IgD-negative memory B cell (primary cell): ENCODE measurements around the gene CEP112. TPM values are rescaled to one million over a fixed set of nuclear protein-coding genes. Genes with fewer than 3 reads are reported as not detected.

Experiments
- H3K27ac Mint-ChIP-seq, 3 donors: one replicate each; pipeline ENCODE4 v1.8.0; 2020 to 2022; ENCODE audit warnings: mild to moderate bottlenecking in 3 of 3, mixed read lengths in 3 of 3, moderate library complexity in 1 of 3
- H3K27me3 Mint-ChIP-seq: one replicate; pipeline ENCODE4 v1.8.0; 2021; ENCODE audit warnings: mixed read lengths
- H3K36me3 Mint-ChIP-seq: one replicate; pipeline ENCODE4 v1.8.0; 2020; ENCODE audit warnings: mild to moderate bottlenecking, mixed read lengths
- H3K4me1 Mint-ChIP-seq, 3 donors: one replicate each; pipeline ENCODE4 v1.8.0; 2020 to 2022; ENCODE audit warnings: mixed read lengths in 3 of 3, mild to moderate bottlenecking in 1 of 3
- H3K4me3 Mint-ChIP-seq, 4 donors: one replicate each; pipeline ENCODE4 v1.8.0; 2020 to 2022; ENCODE audit warnings: mild to moderate bottlenecking in 4 of 4, mixed read lengths in 4 of 4, moderate library complexity in 3 of 4
- H3K9me3 Mint-ChIP-seq, 3 donors: one replicate each; pipeline ENCODE4 v1.8.0; 2020 to 2021; ENCODE audit warnings: mixed read lengths in 3 of 3, mild to moderate bottlenecking in 1 of 3
- polyA plus RNA-seq: library from polyadenylated mRNA; unstranded; fragments of 300-500 nt; fragmentation: Illumina TruSeq; gene quantifications from one replicate; pipeline ENCODE4 v1.2.3, GENCODE V29; 2021

The CEP112 gene
- polyA plus RNA-seq, 1 donor from 2014 or later: not detected

- H3K27ac Mint-ChIP-seq: no peak overlapping the region
- H3K36me3 Mint-ChIP-seq: no peaks in the 10 kb centered on the region
- H3K9me3 Mint-ChIP-seq: no peaks in the 10 kb centered on the region
- H3K4me1 Mint-ChIP-seq: no peaks in the 10 kb centered on the region
- H3K4me3 Mint-ChIP-seq: no peak overlapping the region
- no peaks in the 10 kb centered on the region for H3K27me3 Mint-ChIP-seq
Measured at GRCh38 chr17:65942592-65942991, 249.3 kb downstream of the CEP112 start.

- Mint-ChIP-seq H3K4me3 (no peak overlapping the region), H3K27me3 (no peaks in the 10 kb centered on the region), H3K36me3 (no peaks in the 10 kb centered on the region), H3K4me1 (no peaks in the 10 kb centered on the region), H3K27ac (no peak overlapping the region), H3K9me3 (no peaks in the 10 kb centered on the region)
Measured at GRCh38 chr17:65941356-65941899, 250.5 kb downstream of the CEP112 start.

- no peak overlapping the region for H3K27ac Mint-ChIP-seq
- peaks cover 3 to 25% (median 14%) of the 10 kb centered on the region in 3 donors for H3K9me3 Mint-ChIP-seq
- no peaks in the 10 kb centered on the region for H3K36me3 Mint-ChIP-seq
- H3K27me3 Mint-ChIP-seq: no peaks in the 10 kb centered on the region
- no peak overlapping the region for H3K4me3 Mint-ChIP-seq
- H3K4me1 Mint-ChIP-seq: no peaks in the 10 kb centered on the region
Measured at GRCh38 chr17:65936013-65936412, 255.9 kb downstream of the CEP112 start.

- Mint-ChIP-seq H3K9me3 (peaks cover 3 to 25% (median 14%) of the 10 kb centered on the region in 3 donors), H3K4me3 (no peak overlapping the region), H3K4me1 (peaks cover 0 to 2% (median 0%) of the 10 kb centered on the region in 3 donors), H3K36me3 (no peaks in the 10 kb centered on the region), H3K27me3 (no peaks in the 10 kb centered on the region), H3K27ac (no peak overlapping the region)
Measured at GRCh38 chr17:65933290-65933689, 258.6 kb downstream of the CEP112 start.

- peaks cover 0 to 2% (median 0%) of the 10 kb centered on the region in 3 donors for H3K4me1 Mint-ChIP-seq
- no peak overlapping the region for H3K4me3 Mint-ChIP-seq
- no peaks in the 10 kb centered on the region for H3K27me3 Mint-ChIP-seq
- H3K27ac Mint-ChIP-seq: no peak overlapping the region
- peaks cover 3 to 25% (median 14%) of the 10 kb centered on the region in 3 donors for H3K9me3 Mint-ChIP-seq
- no peaks in the 10 kb centered on the region for H3K36me3 Mint-ChIP-seq
Measured at GRCh38 chr17:65931246-65932149, 260.4 kb downstream of the CEP112 start.

- Mint-ChIP-seq H3K4me1 (peaks cover 0 to 2% (median 0%) of the 10 kb centered on the region in 3 donors), H3K27ac (no peak overlapping the region), H3K4me3 (no peak overlapping the region), H3K36me3 (no peaks in the 10 kb centered on the region), H3K27me3 (no peaks in the 10 kb centered on the region), H3K9me3 (peaks cover 3 to 20% (median 14%) of the 10 kb centered on the region in 3 donors)
Measured at GRCh38 chr17:65930140-65930730, 261.7 kb downstream of the CEP112 start.

GRCh38 chr17:65926599-65926998 lies 265.3 kb downstream of the CEP112 start:
- peaks cover 0 to 2% (median 0%) of the 10 kb centered on the region in 3 donors for H3K4me1 Mint-ChIP-seq

GRCh38 chr17:65925606-65926307 lies 266.2 kb downstream of the CEP112 start:
- no peaks in the 10 kb centered on the region for H3K27me3 Mint-ChIP-seq
- H3K4me1 Mint-ChIP-seq: peaks cover 0 to 2% (median 0%) of the 10 kb centered on the region in 3 donors
- H3K36me3 Mint-ChIP-seq: no peaks in the 10 kb centered on the region
- H3K4me3 Mint-ChIP-seq: no peak overlapping the region
- H3K9me3 Mint-ChIP-seq: peaks cover 0 to 3% (median 0%) of the 10 kb centered on the region in 3 donors
- H3K27ac Mint-ChIP-seq: no peak overlapping the region

More at GRCh38 chr17:65926599-65926998, 265.3 kb downstream of the CEP112 start:
- Mint-ChIP-seq H3K9me3 (peaks cover 0 to 3% (median 0%) of the 10 kb centered on the region in 3 donors), H3K27ac (peak overlapping the region in 1 of 3 donors; percentile 92), H3K27me3 (no peaks in the 10 kb centered on the region), H3K4me3 (no peak overlapping the region), H3K36me3 (no peaks in the 10 kb centered on the region)

GRCh38 chr17:65920996-65921395 lies 270.9 kb downstream of the CEP112 start:
- H3K27ac Mint-ChIP-seq: no peak overlapping the region
- H3K9me3 Mint-ChIP-seq: peaks cover 0 to 3% (median under 1%) of the 10 kb centered on the region in 3 donors
- no peaks in the 10 kb centered on the region for H3K27me3 Mint-ChIP-seq
- no peaks in the 10 kb centered on the region for H3K36me3 Mint-ChIP-seq
- H3K4me3 Mint-ChIP-seq: no peak overlapping the region
- H3K4me1 Mint-ChIP-seq: no peaks in the 10 kb centered on the region

GRCh38 chr17:65918916-65919315 lies 273.0 kb downstream of the CEP112 start:
- Mint-ChIP-seq H3K9me3 (peaks cover 2 to 6% (median 4%) of the 10 kb centered on the region in 3 donors), H3K27me3 (no peaks in the 10 kb centered on the region), H3K27ac (peak overlapping the region in 1 of 3 donors; percentile 6), H3K36me3 (no peaks in the 10 kb centered on the region), H3K4me3 (no peak overlapping the region), H3K4me1 (peaks cover 7 to 14% (median 7%) of the 10 kb centered on the region in 3 donors)

GRCh38 chr17:65918500-65918899 lies 273.4 kb downstream of the CEP112 start:
- Mint-ChIP-seq H3K9me3 (peaks cover 2 to 6% (median 4%) of the 10 kb centered on the region in 3 donors), H3K4me1 (peaks cover 7 to 14% (median 7%) of the 10 kb centered on the region in 3 donors), H3K27me3 (no peaks in the 10 kb centered on the region), H3K36me3 (no peaks in the 10 kb centered on the region), H3K4me3 (no peak overlapping the region), H3K27ac (peak overlapping the region in 1 of 3 donors; percentile 6)

- peaks cover 2 to 6% (median 4%) of the 10 kb centered on the region in 3 donors for H3K9me3 Mint-ChIP-seq
- H3K4me1 Mint-ChIP-seq: peaks cover 7 to 14% (median 7%) of the 10 kb centered on the region in 3 donors
- H3K4me3 Mint-ChIP-seq: no peak overlapping the region
- H3K36me3 Mint-ChIP-seq: peaks cover 1% of the 10 kb centered on the region
- no peaks in the 10 kb centered on the region for H3K27me3 Mint-ChIP-seq
- no peak overlapping the region for H3K27ac Mint-ChIP-seq
Measured at GRCh38 chr17:65917560-65917959, 274.4 kb downstream of the CEP112 start.

GRCh38 chr17:65916425-65916824 lies 275.5 kb downstream of the CEP112 start:
- Mint-ChIP-seq H3K4me3 (no peak overlapping the region), H3K9me3 (peaks cover 2 to 13% (median 9%) of the 10 kb centered on the region in 3 donors), H3K27me3 (no peaks in the 10 kb centered on the region), H3K36me3 (peaks cover 1% of the 10 kb centered on the region), H3K4me1 (peaks cover 7 to 14% (median 7%) of the 10 kb centered on the region in 3 donors), H3K27ac (no peak overlapping the region)

- Mint-ChIP-seq H3K4me1 (peaks cover 7 to 14% (median 7%) of the 10 kb centered on the region in 3 donors), H3K27me3 (no peaks in the 10 kb centered on the region), H3K36me3 (peaks cover 5% of the 10 kb centered on the region), H3K27ac (peak overlapping the region in 1 of 3 donors; percentile 36), H3K9me3 (peaks cover 12 to 24% (median 19%) of the 10 kb centered on the region in 3 donors), H3K4me3 (peak overlapping the region in 3 of 4 donors; percentile 14 to 88 (median 61))
Measured at GRCh38 chr17:65914784-65915342, 277.1 kb downstream of the CEP112 start.
